Stimulated activated CD8-positive, alpha-beta memory T cell treated with anti-CD3 and anti-CD28 coated beads, Interleukin-7, amount 100 ng/mL, for 4 hours (primary cell): Measurements from ENCODE around the gene GNAS-AS1.

ENCODE experiments used
- DNase-seq, 2 donors: peaks; one replicate each; pipeline ENCODE4 v3.0.0-alpha.2; 2020; ENCODE audit warnings: low read depth in 2 of 2

The GNAS-AS1 gene

GRCh38 chr20:58886546-58886945 is 35.8 kb upstream of the GNAS-AS1 start:
- DNase-seq: no peak

GRCh38 chr20:58884966-58885365 is 34.3 kb upstream of the GNAS-AS1 start:
- DNase-seq: no peak

GRCh38 chr20:58883241-58883691 is 32.6 kb upstream of the GNAS-AS1 start:
- DNase-seq: no peak

DNA sequence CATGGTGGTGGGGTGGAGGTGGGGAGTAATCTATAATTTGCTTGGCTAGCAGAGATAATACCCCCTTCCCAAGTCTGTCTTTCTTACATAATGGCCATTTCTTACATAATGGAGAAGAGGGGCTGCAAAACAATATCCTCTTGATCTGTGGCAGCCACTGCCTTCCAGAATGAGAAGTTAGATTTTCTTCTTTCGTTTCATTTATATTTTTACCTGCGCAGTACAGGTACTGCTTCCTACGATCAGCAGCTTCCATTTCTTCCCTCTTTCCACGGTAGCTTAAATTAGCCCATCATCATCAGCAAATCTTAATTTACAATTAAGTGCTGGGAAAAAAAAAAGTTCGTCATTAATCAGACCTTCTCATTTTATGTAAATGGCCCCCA is 32.0 kb upstream of the GNAS-AS1 start:
- DNase-seq: no peak

DNA sequence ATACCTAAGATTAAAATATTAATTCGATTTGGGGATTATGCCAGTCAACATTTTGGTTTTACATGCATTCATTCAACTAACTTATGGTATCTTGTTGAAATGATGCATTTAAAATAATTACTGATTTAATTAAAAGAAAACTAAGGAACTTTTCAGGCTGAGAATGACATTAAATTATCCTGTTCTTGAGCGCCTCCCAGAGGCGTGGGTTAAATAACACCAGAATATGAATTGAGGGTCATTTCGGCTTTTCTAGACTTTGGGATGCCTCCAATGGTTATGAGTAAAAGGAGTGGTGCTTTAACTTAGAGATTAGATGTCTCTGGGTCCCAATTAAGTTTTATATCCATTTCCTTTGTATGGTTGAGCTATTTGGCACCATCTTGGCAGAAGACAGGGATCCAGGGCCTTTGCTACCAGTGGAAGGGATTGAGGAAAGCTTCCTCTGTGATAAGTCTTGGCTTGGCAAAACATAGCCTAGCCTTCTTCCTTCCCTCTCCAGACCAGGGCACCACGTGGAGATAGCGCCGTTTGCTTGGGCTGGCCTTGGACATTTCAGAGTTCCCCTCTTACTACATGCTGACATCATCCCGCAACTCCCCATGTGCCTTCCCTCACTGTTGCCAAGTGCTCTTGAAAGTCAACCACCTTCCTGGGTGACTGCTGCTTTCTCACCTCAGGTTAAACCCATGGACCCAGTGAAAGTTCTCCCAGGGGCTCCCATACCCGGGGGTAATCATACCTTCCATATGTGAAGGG is 30.5 kb upstream of the GNAS-AS1 start:
- no peak for DNase-seq

GRCh38 chr20:58880441-58880840 is 29.7 kb upstream of the GNAS-AS1 start:
- no peak for DNase-seq

- no peak for DNase-seq
Measured at GRCh38 chr20:58878399-58878798, 27.7 kb upstream of the GNAS-AS1 start.

GRCh38 chr20:58877976-58878360 is 27.3 kb upstream of the GNAS-AS1 start:
- no peak for DNase-seq

DNA sequence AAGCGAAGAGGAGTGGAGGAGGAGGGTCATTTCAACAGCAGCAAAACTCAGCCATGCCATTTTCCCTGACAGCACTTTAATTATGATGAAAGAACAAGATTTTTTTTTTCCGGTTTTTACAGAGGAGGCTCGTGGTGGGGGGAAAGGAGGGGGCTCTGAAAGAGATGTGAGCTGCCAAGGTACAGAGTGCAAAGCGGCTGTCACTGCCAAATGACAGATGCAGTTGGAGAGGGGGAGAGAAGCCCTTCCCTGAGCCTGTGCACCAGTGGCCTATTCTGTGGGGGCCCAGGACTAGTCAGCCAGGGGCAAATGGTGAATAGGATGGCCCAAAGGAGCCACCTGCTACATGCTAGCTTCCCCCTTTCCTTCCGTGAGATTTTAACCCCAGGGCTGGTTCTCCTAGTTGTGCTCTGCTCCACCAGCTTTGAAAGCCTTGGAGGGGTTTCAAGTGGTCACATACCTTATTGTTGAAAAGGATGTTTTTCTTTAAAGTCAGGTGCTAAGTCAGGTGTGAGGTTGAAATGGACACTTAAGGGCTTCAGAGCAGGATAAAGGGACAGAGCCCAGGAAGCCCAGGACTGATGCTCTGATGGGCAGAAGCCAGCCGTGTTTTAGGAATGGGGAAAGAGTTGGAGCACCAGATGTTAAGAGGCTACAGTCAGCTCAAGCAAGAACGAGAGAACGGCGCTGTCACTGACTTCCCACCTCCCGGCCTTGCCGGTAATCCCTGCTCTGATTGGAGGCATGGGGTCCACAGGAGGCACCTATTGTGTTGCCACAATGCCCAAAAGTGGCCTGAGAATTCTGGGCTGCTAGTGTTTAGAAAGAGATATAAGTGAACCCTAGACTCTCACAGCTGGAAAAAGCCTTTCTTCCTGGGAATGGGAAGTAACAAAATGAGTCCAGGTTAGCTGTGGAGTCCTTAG is 26.6 kb upstream of the GNAS-AS1 start:
- DNase-seq: no peak

DNA sequence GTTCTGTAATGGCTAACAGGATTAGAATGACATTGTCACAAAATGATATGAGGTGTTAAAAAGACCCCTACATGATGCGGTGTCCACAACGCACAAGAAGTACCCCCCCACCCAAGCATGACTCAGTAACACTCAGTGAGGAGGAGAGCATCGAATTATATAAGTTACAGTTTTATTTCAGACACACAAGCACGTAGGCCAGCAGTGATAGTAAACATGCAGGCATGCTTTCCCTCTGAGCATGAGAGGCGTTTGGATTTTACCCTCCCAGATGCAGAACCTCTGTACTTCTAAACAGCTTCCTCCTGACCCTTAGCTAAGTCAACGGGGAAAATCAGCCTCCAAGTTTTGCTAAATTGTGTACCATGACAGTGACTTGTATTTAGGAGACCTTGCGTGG is 25.7 kb upstream of the GNAS-AS1 start:
- no peak for DNase-seq

DNA sequence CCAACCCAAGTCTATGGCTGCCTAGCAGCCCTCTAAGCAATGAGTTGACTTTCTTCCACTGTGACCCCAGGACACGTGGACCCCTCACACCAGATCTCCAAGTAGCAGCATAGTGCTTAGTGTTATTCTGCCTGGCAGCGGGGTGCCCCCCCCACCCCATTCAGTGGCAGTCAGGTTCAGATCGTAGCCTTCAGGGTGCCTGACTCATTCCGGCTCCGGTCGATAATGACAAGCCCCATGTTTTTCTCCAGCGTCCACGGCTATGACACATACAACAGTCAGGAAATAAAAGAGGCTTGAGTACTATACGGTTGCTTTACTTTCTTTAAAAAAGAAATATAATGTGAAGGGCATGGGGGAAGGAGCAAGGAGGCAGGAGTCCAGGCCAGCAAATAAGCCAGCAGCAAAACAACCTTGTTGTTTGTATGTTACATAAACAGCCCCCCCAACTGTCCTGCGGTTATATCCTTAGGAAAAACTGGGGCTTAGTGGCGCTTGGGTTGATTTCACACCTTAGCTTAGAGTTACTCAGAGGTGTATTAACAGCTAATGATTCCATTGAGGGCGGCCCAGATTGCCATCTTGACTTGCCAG is 24.9 kb upstream of the GNAS-AS1 start:
- DNase-seq: no peak

DNA sequence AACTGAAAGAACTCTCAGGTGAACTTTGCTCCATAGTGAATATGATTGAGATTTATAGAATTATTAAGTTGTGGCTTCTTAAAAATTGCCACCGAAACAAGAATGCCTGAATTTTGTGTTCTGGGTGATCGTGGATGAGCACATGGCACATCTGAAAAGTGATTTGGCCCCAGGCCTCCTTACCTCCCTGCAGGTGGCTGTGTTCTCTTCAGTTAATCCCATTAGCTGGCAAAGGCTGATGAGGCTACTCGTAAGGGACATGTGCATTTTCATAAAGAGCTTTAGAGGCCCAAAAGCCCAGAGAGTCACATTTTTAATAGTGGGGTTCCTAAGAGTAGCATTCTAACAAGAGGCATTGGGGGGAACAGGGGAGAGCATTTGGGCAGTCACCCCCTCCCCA is 24.4 kb upstream of the GNAS-AS1 start:
- no peak for DNase-seq

- no peak for DNase-seq
Measured at GRCh38 chr20:58874469-58874868, 23.8 kb upstream of the GNAS-AS1 start.

DNA sequence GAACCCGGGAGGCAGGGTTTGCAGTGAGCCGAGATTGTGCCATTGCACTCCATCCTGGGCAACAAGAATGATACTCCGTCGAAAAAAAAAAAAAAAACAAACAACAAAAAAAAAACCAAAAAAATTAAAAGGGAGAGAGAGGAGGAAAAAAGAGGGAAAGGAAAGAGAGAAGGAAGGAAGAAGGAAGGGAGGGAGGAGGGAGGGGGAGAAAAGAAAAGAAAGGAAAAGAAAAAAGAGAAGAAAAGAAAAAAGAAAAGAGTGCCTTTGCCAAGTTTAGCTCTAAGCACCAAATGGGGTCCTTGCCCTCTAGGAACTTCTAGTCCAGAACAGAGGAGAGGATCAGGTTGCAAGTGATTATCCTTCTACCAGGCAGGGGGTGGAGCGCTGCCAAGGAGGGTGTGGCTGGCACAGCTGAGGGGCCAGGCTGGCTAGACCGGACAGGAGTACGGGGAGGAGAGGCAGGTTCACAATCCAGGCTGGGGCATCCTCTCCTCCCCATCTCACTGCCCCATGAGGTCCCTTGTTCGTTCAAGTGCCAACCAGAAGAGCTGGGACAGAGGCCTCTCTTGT is 20.9 kb upstream of the GNAS-AS1 start:
- DNase-seq: no peak

GRCh38 chr20:58870293-58871014 is 19.8 kb upstream of the GNAS-AS1 start:
- DNase-seq: no peak

- no peak for DNase-seq
Measured at GRCh38 chr20:58869662-58870227, 19.0 kb upstream of the GNAS-AS1 start.

GRCh38 chr20:58868795-58869194 is 18.1 kb upstream of the GNAS-AS1 start:
- DNase-seq: no peak

DNA sequence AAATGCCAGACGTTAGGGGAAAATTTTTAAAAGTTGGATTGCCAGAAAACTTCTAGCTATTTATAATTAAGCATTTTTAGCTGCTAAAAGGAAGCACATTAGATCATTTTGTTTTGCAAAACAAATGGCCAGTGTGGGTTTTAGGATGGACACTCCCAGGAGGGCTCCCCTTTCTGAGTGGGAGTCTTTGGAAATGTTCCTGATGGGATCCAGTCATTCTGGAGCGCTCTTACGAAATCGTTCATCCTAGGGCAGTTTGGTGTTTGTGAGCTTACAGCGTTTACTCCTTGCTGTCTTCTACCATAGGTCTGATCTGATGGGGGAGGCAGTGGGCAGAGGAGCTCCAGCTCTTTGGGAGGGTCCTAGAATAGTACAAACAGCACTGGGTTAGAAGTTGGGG is 16.5 kb upstream of the GNAS-AS1 start:
- DNase-seq: no peak

DNA sequence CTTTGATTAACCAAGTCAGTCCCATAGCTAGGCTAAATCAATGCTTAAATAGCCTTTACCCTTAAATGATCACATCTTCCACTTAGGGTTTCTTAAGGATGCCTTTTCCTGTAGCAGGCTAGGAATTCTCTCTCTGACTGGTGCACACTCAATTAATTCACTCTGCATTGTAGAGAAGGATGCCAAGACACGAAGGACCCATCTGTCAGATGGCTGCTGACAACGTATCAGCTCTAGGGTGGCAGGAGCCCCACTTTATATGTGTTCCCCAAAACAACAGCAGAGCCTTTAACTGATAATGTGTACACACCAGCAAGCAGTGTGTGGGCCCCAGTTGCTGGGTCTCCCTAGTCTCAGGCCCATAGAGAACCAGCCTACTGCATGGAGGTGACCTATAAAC is 15.1 kb upstream of the GNAS-AS1 start:
- no peak for DNase-seq

- DNase-seq: no peak
Measured at GRCh38 chr20:58864346-58864745, 13.6 kb upstream of the GNAS-AS1 start.
